Measurements from ENCODE around the gene PIP4K2A.

The PIP4K2A gene

DNA sequence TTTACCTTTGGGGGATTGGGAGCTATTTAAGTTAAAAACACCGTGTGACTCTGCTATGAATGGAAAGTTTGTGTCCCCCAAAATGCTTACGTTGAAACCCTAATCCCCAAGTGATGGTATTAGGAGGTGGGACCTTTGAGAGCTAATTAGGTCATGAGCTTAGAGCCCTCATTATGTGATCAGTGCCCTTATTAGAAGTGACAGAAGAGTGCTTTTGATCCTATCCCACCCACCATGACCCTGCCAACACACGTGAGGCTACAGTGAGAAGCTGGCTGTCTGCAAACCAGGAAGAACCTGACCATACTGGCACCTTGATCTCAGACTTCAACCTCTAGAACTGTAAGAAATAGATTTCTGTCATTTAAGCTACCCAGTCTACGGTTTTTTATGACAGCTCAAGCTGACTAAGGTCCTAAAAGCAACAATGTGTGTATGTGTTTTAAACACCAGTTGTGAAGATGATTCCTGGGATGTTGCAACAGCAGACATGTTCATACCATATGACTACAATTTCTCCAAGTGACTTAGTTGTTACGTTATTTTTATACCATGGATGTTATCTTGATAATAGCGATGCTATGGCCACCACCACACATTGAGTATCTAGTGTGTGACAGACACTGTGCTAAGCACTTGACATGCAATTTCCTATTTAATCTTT is 124.4 kb downstream of the PIP4K2A start:
- no peak for DNase-seq

DNA sequence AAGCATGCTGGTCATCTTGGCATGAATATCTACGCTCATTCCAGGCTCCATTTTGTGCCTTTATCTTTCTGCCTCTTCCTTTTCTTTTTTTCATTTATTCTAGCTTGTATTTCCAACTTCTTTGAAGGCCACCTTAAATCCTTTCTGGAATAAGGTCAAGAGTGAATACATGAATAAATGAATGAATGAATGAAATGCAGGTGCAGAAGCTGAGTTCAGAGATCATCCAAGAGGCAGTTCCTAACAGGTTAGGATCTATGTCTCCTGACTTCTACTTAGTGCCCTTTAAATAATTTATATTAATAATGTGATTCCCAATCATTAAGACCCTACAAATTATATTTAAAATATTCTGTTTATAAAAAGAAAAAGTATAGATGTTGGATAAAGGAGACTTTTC is 125.9 kb downstream of the PIP4K2A start:
- DNase-seq = no peak

DNA sequence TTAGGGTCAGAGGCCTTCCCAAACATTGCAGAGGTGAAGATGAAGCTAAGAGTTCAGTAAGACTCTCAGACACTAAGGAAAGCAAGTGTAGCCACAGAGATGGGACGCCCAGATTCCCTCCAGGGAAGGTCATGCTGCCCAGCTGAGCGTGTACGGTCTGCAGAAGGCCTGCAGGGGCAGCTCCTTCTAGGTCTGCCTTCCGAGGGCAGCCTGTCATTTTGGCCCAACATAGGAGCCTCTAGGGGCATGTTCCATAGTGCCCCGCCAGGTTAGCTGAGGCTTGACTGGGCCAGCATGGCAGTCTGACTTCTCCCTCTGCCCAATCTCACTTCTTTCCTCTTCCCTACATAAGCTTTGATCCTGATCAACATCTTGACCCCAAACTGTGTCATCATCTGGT is 130.7 kb downstream of the PIP4K2A start:
- DNase-seq = no peak

GRCh38 chr10:22581461-22581860 is 132.9 kb downstream of the PIP4K2A start:
- DNase-seq = no peak

DNA sequence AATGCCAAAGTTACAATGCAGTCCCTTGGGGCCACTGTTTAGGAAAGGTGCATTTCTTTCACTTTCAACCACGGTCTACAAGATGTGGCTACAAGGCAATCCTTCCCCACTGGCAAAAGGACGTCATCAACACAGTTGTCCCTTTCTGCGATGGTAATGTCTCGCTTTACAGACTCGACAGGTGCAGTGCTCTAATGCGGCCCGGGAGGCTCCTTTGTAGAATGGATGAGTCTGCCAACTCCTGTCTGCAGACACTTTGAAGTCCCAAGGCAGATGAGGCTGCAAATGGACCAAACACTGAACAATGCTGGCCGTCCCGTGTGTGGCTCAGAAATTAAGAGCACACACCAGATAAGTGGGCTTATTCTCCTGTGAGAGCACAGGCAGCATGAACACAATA is 133.7 kb downstream of the PIP4K2A start:
- no peak for DNase-seq

DNA sequence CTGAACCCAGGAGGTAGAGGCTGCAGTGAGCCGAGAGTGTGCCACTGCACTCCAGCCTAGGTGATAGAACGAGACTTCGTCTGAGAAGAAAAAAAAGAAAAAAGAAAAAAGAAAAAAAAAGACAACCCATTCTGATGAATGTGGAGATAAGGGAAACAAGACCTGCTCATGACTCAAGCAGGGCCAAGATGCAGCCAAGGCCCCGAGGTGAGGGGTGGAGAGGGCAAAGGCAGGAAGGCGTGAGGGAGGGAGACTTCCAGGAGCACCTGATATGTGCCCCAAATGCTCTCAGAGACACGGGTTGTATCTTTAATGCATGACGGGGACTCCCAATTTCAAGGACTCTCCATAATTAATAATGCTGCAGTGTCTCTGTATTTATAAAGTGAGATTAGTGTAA is 134.6 kb downstream of the PIP4K2A start:
- no peak for DNase-seq

DNA sequence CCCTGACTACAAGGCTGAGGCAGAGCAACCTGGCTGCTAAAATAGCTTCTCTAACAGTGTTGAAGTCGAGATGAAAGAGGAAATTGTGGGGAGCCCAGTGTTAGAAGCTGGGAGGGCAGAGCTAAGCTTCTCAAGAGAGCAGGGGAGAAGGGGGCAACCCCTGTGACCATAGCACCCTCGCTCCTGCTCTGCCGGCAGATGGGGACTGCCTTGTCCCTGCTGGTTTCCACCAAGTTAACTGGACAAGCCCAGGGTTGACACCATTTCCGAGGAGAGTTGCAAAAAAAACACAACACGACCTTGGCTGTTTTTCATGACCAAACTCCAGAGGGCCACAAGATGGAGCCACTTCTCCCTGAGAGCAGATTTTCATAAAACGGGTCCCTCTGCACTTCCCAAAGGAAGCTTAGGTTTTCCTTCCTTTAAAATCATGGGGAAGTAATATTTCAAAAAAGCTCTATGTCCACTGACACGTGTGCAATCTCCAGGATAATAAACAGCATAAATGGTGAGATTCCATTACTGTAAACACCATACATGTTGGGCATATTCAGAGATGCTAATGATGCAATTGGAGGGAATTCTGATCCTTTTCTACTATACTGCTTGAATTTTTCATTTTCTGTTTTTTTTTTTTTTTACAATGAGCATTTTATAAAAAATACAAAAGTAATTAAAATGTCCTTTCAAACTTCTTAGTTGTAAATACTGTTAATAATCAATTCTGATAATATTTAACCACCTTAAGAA is 140.4 kb downstream of the PIP4K2A start:
- no peak for DNase-seq

DNA sequence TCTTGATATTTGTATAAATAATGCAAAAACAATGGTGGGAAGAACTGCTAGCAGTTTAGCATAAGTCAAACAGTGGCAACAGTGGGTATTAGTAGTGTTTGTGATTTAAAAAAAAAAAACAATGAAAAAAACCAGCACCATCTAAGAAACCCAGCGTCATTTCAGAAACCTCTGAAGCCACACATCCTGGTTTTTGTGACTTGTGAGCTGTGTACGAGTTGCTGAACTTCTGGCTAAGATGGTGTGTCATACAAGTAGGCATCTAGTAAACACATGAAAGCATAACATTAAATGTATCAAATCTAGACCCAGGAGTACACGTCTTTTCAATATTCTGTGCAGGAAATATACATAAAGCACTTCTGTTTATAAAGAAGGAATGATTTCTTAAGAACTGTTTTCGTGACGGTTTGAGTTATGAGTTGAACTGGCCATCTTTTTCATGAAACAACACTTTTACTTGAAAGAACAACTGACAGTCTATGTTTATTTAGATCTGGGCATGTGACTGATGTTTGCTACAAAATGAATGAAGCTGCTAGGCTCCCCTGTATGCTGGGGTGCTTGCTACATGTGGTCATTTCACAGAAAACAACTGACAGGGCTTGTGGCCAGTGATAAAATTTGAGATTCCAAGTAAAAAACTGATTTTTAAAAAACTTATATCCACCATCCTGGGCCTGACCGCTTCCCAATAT is 143.5 kb downstream of the PIP4K2A start:
- no peak for DNase-seq

DNA sequence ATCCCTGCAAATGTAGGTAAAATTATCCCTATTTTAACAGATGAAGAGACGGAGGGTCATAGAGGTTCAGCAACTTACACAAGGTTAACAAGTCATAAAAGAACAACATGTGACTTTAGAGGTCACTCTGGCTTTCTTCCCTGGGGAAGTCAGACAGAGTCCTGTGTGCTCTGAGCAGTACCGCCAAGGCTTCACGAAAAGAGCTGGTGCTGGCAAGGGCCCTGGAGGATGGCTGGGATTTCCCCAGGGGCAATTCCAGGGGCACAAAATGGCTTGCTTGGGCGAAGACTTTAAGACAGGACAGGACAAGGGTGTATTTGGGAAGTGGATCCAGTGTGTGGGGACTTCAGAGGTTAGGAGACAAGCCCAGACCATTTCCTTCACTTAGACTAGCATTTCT is 144.1 kb downstream of the PIP4K2A start:
- DNase-seq = no peak

DNA sequence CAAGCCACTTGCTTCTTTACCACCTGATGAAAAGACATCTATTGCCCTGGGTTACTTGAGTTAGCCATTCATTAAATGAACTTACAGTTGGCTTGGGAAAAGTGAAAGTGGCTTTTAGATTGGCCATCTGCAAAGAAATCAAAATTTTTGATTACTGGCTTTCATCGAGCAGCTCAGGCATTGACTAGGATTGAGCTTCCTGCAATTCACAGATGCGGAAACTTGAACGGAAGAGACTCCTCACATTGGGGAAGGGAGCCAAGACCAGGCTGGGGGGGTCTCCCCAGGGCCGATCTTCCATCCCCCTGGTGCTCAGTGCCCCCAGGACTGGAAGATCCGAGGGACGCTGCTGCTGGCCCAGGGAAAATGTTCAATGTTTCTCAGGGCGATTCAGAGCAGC is 145.4 kb downstream of the PIP4K2A start:
- DNase-seq = no peak

DNA sequence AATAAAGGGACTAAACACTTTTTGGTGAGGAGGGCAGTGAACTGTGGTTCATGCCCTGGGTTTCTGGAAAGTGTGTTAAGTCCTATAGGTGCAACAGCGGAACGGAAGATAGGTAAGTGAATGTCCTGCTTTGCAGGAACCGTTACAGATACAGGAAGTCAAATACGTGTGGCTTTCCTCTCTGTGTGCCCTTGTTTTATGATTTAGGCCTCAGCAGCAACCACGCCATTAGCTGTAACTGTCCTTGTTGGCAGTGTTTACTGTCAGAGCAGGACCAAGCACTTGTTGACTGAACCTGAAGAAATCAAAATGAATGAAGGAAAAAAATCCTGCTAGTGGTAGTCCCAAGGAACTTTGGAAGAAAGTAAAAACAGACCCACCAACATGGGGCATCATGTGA is 150.3 kb downstream of the PIP4K2A start:
- DNase-seq = no peak

DNA sequence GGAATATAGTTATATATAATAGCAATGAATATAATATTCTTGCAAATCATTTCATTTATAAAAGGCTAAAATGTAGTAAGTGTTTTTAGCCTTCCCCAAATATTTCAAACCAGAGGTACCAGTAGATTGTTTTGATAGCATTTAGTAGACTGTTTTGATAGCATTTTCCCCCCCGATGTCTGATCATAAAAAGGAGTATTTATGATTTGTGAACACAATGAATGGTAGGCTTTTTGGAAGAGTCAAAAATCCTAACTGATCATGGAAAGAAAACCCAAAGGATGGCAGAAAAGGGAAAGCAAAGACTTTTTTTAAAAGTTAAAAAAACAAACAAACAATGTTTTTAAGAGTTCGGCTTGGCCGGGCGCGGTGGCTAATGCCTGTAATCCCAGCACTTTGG is 152.5 kb downstream of the PIP4K2A start:
- no peak for DNase-seq

DNA sequence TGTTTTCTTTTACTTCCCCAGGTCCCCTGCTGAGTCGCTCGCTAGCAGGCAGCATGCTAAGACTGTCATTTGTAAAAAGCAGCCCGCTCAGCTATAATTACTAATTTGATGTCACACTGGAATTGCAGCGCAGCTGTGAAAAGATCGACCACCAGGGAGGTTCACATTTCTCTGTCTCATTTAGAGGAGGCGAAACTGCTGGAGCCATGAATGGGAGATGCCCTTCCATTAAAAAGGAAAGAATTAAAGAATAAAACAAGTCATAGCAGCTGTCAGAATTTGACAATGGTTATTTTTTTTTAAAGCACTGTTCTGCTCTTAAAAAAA is 153.5 kb downstream of the PIP4K2A start:
- DNase-seq = no peak

DNA sequence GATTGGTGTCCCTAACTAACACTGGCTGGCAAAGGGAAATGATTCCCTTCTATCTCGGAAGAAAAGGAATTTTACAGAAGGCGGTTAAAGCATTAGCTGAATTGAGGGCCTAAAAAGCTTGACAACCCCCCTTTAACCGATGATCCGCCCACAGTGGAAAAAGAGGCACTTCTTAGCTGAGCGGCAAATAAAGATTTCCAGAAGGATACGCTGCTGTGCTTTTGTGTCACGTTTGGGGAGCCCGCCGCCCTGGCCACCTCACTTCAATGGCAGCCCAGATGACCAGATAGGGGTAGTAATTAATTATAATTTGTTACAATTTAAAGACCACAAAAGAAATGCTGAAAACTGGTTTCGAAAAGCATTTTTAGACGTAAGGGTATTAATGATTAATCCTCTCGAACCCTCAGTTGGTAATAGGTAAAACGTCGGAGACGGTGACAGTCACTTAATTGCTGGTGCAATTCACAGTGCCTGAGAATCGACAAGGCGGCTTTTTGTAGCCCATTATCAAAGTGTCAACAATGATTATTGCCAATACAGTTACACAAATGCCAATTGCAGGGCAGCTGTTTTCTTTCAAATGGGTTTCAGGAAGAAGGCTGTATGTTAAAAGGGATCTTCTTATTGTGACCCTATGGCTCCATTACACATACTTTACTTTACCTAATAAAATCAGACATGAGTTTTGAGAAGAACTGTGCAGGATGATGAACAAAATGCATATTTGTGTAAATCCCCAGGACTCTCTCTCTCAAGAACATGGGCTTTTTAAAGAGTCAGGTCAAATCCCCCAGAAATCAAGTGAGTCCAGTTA is 154.1 kb downstream of the PIP4K2A start:
- no peak for DNase-seq

- no peak for DNase-seq
These were observed 157.1 kb downstream of the PIP4K2A start for GRCh38 chr10:22557321-22557720.

DNA sequence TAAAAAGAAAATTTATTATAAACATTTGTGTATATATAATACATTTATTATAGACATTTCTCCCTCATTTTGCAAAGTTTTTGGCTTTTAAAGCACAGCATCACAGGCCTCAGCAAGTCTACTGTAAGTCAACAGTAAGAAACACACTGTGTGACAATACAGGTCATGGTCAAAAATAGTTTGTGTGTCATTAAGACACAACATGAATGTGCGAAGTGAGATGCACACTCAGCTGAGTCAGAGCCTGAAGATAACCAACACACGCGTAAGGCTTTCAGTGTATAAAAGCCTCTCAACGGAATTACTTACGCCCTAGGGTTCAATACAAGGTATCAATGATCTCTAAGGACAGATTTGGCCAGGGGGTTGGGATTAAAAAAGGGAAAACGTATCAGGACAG is 157.6 kb downstream of the PIP4K2A start:
- DNase-seq = no peak

DNA sequence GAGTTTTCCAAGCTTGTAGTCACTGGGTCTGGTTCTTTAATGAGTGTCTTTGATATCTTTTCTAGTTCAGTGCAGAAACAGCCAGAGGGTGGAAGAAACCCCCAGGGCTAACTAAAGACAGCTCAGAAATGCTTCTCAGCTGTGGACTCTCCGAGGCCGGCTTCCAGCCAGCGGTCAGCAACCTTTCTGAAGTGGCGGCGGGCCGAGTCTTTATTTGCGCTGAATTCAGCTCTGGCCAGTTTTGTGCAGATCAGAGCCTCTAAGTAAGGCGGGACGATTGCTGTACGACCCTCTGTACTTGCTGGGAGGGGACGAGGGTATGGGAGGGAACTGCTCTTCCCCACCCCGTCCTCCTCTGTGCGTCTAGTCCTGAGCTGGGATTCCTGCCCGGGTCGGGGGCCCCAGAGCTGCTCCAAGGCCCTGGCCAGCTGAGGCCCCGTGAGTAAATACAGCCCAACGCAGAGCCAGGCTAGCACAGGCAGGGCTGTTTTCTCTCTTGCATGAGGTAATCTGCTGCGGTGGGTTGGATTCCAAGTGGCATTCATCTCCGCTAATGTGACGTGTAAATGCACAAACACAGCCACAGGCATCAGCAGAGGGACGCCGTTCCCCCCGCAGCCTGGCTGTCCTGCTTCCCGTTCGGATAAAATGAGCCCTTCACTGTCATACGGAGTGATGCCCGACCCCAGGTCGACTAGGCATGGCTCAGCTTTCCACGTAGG is 159.8 kb downstream of the PIP4K2A start:
- DNase-seq = peak; percentile 93

DNA sequence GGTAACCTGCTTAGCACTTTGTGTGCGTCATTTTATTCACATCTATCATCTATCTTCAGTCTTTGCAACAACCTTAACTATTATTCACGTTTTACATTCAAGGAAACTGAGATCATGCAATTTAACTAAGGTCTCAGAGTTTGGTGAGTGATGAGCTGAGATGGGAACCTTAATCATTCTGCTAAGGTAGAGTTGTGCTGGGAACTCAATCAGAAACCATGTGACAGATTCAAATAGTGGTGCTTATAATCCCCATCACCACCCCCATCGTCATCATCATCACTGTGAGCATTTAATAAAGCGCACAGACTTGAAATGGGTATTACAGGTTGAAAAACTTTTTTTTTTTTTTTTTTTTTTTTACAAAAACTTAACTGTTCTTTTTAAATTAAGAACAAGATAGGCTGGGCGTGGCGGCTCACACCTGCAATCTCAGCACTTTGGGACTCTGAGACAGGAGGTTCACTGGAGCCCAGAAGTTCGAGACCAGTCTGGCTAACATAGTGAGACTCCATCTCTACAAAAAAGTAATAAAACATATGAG is 160.9 kb downstream of the PIP4K2A start:
- no peak for DNase-seq

- peak; percentile 37 for DNase-seq
These were observed 161.4 kb downstream of the PIP4K2A start for GRCh38 chr10:22552888-22553378.

DNA sequence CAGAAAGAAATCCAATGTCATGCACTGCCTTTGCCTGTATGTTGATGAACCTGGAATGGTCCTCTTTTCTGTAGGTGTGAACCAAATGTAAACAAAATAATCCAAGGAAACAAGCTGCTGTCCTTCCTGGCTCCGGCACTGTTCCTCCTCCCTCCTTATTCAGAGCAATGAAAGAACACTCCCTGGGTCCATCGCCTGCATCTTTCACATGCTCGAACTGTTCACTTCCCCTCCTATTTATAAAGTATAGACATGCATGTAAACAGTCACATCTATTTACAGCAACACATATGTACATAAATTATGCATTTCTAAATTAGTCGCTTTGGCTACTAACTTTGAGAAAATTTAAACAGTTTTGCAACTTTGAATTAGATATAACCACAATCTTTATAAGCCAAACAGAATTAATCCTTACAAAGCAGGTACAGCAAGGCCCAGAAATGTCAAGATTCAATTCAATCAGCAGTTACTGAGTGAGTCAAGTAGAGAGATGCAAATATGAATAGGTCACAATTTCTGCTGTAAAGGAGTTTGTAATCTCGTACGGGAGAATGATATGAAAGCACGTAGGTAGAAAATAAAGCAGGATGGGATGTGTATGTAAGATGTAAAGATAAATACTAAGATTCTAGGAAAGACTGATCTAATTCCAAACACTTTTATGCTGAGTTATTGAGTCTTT is 162.6 kb downstream of the PIP4K2A start:
- no peak for DNase-seq

GRCh38 chr10:22550732-22551131 is 163.6 kb downstream of the PIP4K2A start:
- peak; percentile 47 for DNase-seq

DNA sequence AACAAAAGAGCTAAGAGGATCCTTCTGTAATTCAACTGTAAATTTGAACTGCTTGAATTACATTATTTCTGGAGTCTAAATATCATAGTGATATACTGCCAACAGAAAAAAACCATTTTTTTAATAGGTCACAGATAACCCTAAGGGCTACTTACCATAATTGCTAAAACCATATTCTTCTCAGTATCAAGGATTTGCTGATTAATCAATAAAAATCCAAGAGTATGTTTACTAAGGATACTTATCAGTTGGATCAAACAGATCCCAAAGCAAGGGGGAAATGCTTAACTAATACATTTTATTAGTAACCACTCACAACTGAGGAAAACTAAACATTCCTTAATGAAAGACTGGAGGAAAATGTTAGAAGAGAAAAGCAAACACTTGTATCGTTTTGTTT is 166.0 kb downstream of the PIP4K2A start:
- no peak for DNase-seq
